ENCODE measurements around the gene PRUNE2. TPM values are rescaled to one million over a fixed set of nuclear protein-coding genes. Genes with fewer than 3 reads are reported as not detected.
A peak's percentile ranks its signal among the peaks of the same experiment; 100 is the strongest.

The PRUNE2 gene
- total RNA-seq, 2 donors from 2014 or later = 0.24 to 0.39 TPM

DNA sequence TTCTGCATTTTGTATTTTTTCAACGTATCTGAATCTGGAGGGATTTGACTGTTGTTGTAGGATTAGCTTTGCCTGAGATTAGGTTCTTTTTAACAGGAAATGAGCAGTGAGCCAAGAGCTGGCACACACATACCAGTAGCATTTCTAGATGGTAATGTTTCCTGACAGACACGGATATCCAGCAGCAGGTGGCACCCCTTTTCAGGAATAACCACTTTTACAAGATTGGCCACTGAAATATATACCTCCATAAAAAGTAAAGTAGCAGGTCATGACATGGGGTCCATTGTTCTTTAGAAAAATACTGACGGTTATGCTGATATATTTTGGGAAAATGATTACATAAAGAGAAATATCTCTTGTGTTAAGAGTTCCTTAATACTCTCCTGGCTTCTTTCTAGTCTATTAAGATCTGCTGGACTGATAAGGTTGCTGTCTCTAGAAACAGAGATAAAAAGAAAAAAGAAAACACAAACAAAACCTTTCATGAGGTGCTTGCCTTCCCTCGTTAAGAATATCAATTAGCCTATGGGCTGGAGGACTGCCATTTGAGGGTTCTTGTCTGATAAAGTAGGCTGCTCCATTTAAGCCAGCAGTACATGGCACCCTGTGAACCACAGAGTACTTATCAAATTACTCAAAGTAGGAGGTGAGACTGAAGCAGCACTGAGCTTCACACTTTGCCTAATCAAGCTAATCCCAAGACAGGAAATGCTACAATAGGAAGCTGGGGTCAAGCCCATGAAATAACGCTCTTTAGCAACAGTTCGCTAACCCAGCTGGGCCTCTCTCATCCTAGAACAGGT lies 243.2 kb downstream of the PRUNE2 start:
- no peak for ATAC-seq (replicated peaks)
- H3K9me3 Mint-ChIP-seq = no peaks in the 10 kb centered on the region
- no peaks in the 10 kb centered on the region for H3K4me1 Mint-ChIP-seq
- no peak overlapping the region for H3K4me3 Mint-ChIP-seq
- no peaks in the 10 kb centered on the region for H3K36me3 Mint-ChIP-seq (ENCODE audit: low read depth)
- no peak overlapping the region for H3K27ac Mint-ChIP-seq
- peaks cover 8% of the 10 kb centered on the region for H3K27me3 Mint-ChIP-seq

DNA sequence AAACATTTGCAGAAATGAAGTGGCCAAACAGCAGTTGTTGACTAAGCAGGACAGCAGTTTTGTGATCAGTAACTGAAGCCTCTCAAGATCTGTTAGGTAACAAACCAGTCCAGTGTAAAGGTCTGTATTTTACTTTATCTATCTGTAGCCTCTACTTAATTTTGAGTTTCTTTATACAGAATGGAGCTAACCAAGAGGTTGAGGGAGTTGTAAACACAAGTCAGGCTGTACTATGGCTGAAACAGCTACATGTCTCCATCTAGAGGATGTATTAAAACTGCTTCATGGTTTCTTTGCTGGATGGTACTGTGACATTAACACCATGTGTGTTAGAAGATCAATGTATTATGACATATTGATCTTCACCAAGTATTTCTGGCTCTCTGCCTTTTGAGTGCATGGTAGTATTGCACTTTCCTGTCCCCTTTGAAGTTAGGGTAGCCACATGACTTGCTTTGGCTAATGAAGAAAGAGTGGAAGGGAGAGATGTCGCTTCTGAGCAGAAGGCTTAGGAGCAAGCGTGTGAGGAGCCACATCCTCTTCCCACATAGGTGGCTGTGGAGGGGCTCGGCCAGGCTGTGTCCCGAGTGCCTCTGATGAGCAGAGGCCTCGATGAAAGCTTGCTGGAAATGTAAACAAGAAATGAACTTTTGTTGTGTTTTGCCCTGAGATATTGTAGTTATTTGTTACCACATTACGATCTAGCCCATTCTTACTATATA lies 247.2 kb downstream of the PRUNE2 start:
- no peaks in the 10 kb centered on the region for H3K4me1 Mint-ChIP-seq
- ATAC-seq (replicated peaks) = peak; percentile 90
- no peak overlapping the region for H3K27ac Mint-ChIP-seq
- no peak overlapping the region for H3K4me3 Mint-ChIP-seq
- H3K36me3 Mint-ChIP-seq (ENCODE audit: low read depth) = no peaks in the 10 kb centered on the region
- no peaks in the 10 kb centered on the region for H3K27me3 Mint-ChIP-seq
- H3K9me3 Mint-ChIP-seq = no peaks in the 10 kb centered on the region

DNA sequence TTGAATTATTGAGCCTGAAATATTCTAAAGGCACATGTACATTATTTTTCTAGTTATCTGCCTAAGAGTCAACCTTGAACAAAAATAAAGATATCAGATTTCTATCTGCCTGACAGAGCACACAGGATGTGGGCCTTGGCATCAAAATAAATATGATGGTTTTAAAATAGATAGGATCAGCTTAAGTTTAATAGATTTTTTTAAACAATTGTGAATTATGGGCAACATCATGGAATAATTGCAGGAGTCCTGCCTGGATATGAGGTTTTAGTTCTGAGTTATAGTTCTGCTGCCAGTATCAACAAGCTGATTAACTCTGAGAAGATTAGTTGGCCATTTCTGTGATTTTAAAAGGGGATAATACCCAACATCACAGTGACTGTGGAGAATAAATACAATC lies 248.6 kb downstream of the PRUNE2 start:
- H3K4me3 Mint-ChIP-seq = no peak overlapping the region
- no peaks in the 10 kb centered on the region for H3K36me3 Mint-ChIP-seq (ENCODE audit: low read depth)
- H3K9me3 Mint-ChIP-seq = no peaks in the 10 kb centered on the region
- ATAC-seq (replicated peaks) = no peak
- H3K27me3 Mint-ChIP-seq = no peaks in the 10 kb centered on the region
- H3K4me1 Mint-ChIP-seq = no peaks in the 10 kb centered on the region
- H3K27ac Mint-ChIP-seq = no peak overlapping the region

DNA sequence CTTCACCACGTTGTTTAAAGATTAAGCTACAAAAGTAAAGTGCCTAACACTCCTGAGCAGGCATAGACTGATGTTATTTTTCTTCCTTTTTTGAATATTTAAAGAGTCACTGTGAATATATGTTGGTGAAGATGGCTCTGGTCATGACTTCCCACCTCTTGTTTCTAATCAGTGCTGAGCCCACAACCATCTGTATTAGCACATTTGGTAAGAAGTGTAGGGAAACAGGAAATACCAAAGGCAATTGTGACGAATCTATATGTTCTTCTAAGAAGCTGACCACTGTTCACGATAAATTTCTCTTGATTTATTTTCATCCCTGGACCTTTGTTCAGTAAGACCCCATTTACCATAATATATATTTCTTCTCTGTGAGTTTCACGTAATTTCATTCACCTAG lies 249.9 kb downstream of the PRUNE2 start:
- H3K9me3 Mint-ChIP-seq = no peaks in the 10 kb centered on the region
- H3K27me3 Mint-ChIP-seq = no peaks in the 10 kb centered on the region
- peaks cover 9% of the 10 kb centered on the region for H3K4me1 Mint-ChIP-seq
- no peak overlapping the region for H3K27ac Mint-ChIP-seq
- no peak for ATAC-seq (replicated peaks)
- H3K4me3 Mint-ChIP-seq = no peak overlapping the region
- no peaks in the 10 kb centered on the region for H3K36me3 Mint-ChIP-seq (ENCODE audit: low read depth)

DNA sequence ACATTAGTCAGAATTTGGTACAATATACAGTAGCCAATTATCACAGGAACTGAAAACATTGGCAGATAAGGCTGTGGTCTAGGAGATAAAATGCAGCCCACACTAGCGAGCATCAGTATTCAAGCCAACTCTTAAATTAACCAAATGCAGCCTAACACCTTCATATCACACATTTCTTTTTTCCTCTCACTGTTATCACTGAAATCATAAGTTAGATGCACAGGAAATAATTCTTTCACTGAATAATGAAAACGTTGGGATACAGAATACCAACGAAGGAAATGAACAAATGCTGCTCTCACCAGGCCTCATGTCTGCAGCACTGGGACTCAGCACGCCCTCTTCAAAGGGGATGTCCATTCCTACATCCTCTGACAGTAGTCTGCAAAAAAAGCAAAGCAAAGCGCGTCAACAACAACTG lies 250.8 kb downstream of the PRUNE2 start:
- no peaks in the 10 kb centered on the region for H3K36me3 Mint-ChIP-seq (ENCODE audit: low read depth)
- peaks cover 14% of the 10 kb centered on the region for H3K4me1 Mint-ChIP-seq
- H3K9me3 Mint-ChIP-seq = no peaks in the 10 kb centered on the region
- no peak overlapping the region for H3K27ac Mint-ChIP-seq
- ATAC-seq (replicated peaks) = no peak
- H3K27me3 Mint-ChIP-seq = no peaks in the 10 kb centered on the region
- H3K4me3 Mint-ChIP-seq = no peak overlapping the region

DNA sequence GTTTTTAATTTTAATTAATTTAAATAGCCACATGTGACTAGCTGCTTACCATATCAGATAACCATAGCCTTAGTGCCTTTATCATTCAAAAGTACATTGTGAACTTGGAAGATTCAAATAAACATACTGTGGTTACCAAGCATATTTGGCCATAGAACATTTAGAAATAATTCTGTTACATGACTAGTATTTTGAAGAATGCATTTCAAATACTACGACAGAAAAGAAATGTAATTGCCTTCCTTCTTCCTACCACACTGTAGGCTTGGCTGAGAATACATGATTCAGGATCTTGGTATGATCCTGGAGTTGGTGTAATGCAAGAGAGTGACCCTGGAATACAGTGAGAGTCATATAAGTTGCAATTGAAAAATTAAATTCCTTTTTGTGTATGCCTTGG lies 251.3 kb downstream of the PRUNE2 start:
- ATAC-seq (replicated peaks) = no peak
- H3K36me3 Mint-ChIP-seq (ENCODE audit: low read depth) = no peaks in the 10 kb centered on the region
- H3K4me3 Mint-ChIP-seq = no peak overlapping the region
- peaks cover 14% of the 10 kb centered on the region for H3K4me1 Mint-ChIP-seq
- no peaks in the 10 kb centered on the region for H3K9me3 Mint-ChIP-seq
- H3K27ac Mint-ChIP-seq = no peak overlapping the region
- no peaks in the 10 kb centered on the region for H3K27me3 Mint-ChIP-seq

DNA sequence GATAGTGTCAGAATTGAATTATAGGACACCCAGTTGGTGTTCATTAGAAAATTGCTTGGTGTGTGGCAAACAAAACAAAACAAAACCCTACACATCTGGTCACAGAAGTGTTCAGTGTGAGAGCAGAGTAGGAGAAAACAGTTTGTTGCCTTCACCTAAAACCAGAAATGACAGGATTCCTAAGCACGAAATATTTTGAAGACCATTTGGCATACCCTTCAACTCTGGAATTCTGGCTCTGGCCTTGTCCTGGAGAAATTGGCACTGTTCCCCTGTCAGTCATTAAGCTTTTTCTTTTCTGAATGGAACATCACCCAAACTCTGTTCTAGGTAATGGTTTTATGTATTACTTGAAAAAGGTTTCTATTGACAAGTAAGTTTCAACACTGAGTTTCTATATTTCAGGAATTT lies 251.9 kb downstream of the PRUNE2 start:
- no peaks in the 10 kb centered on the region for H3K27me3 Mint-ChIP-seq
- H3K9me3 Mint-ChIP-seq = no peaks in the 10 kb centered on the region
- peaks cover 14% of the 10 kb centered on the region for H3K4me1 Mint-ChIP-seq
- H3K4me3 Mint-ChIP-seq = no peak overlapping the region
- H3K27ac Mint-ChIP-seq = no peak overlapping the region
- H3K36me3 Mint-ChIP-seq (ENCODE audit: low read depth) = no peaks in the 10 kb centered on the region
- no peak for ATAC-seq (replicated peaks)

DNA sequence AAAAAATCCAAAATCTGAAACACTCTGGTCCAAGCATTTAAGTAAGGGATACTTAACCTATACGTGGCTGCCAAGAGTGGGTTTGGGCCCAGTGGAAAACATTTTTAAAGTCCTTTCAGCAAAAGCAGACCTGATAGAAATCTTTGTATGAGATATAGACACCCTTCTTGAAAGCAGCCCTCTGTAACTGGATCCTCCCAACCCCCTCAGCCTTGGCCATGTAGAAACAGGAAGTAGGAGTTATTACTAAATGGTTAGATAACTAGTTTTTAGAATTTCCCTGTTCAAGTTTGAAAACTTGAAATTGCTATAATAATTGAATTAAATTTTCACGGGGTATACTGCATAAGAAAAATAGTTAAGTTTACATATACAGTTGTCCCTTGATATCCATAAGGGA lies 253.0 kb downstream of the PRUNE2 start:
- Mint-ChIP-seq H3K4me3 (no peak overlapping the region), H3K4me1 (peaks cover 14% of the 10 kb centered on the region), H3K27me3 (no peaks in the 10 kb centered on the region), H3K27ac (no peak overlapping the region), H3K9me3 (no peaks in the 10 kb centered on the region), H3K36me3 (ENCODE audit: low read depth) (no peaks in the 10 kb centered on the region)
- no peak for ATAC-seq (replicated peaks)

DNA sequence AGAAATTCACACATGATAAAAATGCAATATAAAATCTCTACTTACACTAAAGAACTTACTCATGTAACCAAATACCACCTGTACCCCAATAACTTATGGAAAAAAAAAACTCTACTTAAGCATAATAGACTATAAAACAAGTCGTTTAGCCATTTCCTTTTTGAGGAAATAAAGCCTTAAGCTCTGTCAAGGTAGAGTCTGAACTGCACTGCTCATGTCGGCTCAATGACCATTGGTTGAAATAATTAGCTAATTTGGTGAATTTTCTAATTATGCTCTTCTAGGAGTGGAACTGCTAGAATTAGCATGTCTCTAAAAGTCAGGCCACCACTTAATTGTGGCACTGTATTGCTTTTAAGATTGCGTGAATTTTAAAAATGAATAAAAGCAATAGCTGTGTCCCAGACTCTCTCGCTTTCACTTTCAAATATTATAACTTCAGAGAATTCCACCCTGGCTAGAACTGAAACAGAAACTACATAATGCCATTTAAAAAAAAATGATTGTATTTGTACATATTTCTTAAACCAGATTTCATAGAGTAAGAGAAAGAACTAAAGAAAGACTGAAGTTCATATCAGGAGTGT lies 254.7 kb downstream of the PRUNE2 start:
- no peaks in the 10 kb centered on the region for H3K36me3 Mint-ChIP-seq (ENCODE audit: low read depth)
- H3K4me3 Mint-ChIP-seq = peak overlapping the region; percentile 54
- H3K9me3 Mint-ChIP-seq = no peaks in the 10 kb centered on the region
- peak overlapping the region; percentile 2 for H3K27ac Mint-ChIP-seq
- no peaks in the 10 kb centered on the region for H3K27me3 Mint-ChIP-seq
- ATAC-seq (replicated peaks) = peak; percentile 50
- H3K4me1 Mint-ChIP-seq = peaks cover 14% of the 10 kb centered on the region

DNA sequence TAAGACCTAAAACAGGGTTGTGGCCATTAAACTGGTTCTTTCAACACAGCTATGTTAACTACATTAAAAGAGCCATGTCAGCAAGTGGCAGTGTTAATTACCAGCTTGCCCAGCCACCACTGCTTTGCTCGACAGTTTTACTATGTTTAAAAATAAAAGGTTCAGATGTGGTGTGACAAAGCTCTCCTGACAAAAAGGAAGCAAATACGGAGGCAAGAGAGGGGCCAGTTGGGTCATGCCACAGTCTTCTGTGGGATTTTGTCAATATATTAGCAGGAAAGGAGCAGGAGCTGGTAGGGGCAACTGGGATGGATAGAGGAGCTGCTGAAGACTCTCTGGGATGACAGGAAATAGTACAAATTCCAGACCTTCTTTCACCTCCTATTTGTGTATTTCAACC lies 255.2 kb downstream of the PRUNE2 start:
- Mint-ChIP-seq H3K9me3 (no peaks in the 10 kb centered on the region), H3K27ac (no peak overlapping the region), H3K27me3 (no peaks in the 10 kb centered on the region), H3K4me3 (peak overlapping the region; percentile 54), H3K4me1 (peaks cover 14% of the 10 kb centered on the region), H3K36me3 (ENCODE audit: low read depth) (no peaks in the 10 kb centered on the region)
- no peak for ATAC-seq (replicated peaks)

DNA sequence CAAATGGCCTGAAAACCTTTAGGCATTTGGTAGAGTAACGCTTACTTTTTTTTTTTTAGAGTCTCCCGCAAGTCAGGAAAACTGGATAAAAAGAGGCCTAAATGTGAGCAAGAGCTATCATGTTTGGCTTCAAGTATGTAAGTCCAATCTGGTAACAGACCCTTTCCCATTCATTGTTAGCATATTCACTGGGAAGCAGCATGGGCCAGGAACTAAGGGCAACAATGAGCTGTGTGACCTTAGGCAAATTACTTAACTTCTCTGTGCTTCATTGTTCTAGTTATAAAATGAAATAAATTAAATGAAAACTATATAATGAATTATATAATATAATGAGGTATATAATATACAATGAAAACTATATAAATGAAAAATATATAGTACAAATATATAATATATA lies 256.0 kb downstream of the PRUNE2 start:
- Mint-ChIP-seq H3K36me3 (ENCODE audit: low read depth) (no peaks in the 10 kb centered on the region), H3K9me3 (no peaks in the 10 kb centered on the region), H3K4me3 (no peak overlapping the region), H3K27ac (no peak overlapping the region), H3K27me3 (no peaks in the 10 kb centered on the region), H3K4me1 (peaks cover 14% of the 10 kb centered on the region)
- ATAC-seq (replicated peaks) = no peak

DNA sequence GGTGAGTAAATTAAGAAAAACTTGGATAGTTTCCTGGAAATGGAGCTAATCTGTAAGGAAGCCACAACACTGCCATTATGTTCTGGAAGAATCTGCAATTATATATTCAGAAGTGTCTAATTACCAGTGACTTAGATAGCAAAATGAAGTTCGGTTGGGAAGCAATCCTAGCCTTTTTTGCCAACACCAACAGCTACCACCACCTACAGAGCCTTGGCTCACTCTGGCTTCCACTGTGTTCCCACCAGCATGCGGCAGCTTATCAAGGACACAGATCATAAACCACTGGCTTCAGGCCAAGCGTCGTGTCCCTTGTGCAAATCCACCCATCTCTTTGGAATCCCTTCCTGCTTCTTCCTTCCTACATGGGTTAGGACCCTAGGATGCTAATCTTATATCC lies 259.7 kb downstream of the PRUNE2 start:
- Mint-ChIP-seq H3K27ac (no peak overlapping the region), H3K9me3 (no peaks in the 10 kb centered on the region), H3K4me1 (peaks cover 8% of the 10 kb centered on the region), H3K27me3 (no peaks in the 10 kb centered on the region), H3K36me3 (ENCODE audit: low read depth) (no peaks in the 10 kb centered on the region), H3K4me3 (no peak overlapping the region)
- ATAC-seq (replicated peaks) = no peak

DNA sequence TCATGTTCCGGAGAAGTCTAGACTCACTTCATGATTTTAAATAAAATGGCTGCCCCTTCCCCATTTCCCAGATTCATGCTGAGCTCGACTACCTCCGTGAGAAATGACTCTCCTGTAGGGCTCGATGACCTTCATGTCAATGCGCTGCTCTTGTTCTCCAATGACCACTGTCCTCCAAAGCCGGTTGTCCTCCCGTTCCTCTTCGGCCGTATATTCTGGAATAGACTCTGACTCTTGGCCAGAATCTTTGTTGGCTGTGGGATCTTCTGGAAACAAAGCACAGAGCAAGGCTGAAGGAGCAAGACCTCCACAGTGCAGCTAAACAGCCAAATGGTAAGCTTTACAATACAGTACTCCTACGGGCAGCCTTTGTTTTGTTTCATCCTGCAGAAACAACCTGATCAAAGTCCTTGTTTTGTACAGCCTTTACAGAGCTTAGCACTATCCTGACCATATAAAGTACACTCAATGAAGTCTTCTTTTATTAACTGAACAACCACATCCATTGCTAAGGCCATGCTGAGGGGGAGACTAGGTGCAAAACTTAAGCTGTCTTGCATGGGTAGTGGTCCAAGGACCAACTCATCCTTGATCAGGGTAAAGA lies 261.2 kb downstream of the PRUNE2 start:
- no peak for ATAC-seq (replicated peaks)
- Mint-ChIP-seq H3K36me3 (ENCODE audit: low read depth) (no peaks in the 10 kb centered on the region), H3K4me3 (no peak overlapping the region), H3K9me3 (no peaks in the 10 kb centered on the region), H3K4me1 (no peaks in the 10 kb centered on the region), H3K27me3 (no peaks in the 10 kb centered on the region), H3K27ac (no peak overlapping the region)

DNA sequence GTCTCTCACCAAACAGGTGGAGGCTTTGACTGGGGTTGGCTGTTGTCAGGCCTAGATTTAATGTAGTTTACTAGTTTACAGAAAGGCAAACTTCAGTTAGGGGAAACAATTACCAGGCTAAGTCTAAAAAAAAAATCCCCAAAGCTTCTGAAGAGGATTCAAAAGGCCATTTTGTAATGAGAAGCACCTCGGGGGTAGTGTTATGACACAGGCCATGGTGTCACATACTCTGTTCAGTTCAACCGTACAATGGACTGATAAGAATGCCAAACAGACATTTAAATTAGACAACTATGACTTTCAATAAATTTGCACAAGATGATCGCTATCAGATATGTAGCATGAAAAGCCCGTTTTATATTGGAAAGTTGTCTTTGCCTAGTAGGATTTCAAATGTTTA lies 261.7 kb downstream of the PRUNE2 start:
- H3K27me3 Mint-ChIP-seq = no peaks in the 10 kb centered on the region
- no peaks in the 10 kb centered on the region for H3K36me3 Mint-ChIP-seq (ENCODE audit: low read depth)
- H3K9me3 Mint-ChIP-seq = no peaks in the 10 kb centered on the region
- no peak overlapping the region for H3K4me3 Mint-ChIP-seq
- no peaks in the 10 kb centered on the region for H3K4me1 Mint-ChIP-seq
- H3K27ac Mint-ChIP-seq = no peak overlapping the region
- no peak for ATAC-seq (replicated peaks)
